Measurements from ENCODE around the gene PAPPA. TPM values are rescaled to one million over a fixed set of nuclear protein-coding genes. Genes with fewer than 3 reads are reported as not detected.

The PAPPA gene
- total RNA-seq, 1 donor from 2014 or later = 1.3 TPM

DNA sequence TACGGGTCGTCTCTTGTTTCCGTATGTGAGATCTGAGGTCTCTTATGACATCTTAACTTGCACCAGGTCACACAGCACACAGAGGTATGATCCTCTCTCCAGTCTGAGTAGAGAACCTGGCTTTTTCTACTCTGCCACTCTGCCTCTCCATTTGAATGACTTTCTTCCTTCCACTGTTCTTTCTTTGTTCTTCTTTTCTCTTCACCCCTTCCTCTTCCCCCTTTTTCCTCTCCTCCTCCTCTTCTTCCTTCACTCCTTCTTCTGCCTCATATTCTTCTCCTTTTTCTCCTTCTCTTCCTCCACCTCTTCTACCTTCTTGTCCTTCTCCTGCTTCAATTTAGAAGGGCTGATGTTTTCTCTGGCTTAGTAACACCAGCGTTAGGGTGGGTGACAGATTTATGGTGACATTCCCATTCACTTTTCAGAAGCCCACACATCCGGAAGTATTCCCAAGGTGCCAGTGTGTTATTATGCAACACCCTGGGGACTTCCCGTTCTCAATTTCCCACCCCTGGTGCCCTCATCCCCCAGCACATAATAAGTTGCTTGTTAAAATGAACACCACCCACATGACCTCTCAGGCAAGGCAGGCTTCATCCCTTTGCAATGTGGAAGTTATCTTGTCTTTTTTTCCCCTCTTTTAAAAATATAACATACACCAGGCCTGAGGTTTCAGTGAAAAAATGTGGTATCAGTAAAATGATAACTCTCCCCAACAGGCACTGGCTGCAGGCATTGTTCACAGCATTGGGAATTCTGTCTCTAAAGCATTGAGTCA, 122.0 kb downstream of the PAPPA start:
- no peaks in the 10 kb centered on the region for H3K27me3 ChIP-seq (ENCODE audit: control insufficient read depth, insufficient read depth, low read length)
- FAIRE-seq (no peak), DNase-seq (ENCODE audit: low read depth) (no peak)
- no peaks in the 10 kb centered on the region for H3K36me3 ChIP-seq (ENCODE audit: control insufficient read depth, insufficient read depth, low read length)
- no peak overlapping the region for H3K4me3 ChIP-seq (ENCODE audit: low read depth, low read length)
- TF ChIP-seq, protein P1, sequence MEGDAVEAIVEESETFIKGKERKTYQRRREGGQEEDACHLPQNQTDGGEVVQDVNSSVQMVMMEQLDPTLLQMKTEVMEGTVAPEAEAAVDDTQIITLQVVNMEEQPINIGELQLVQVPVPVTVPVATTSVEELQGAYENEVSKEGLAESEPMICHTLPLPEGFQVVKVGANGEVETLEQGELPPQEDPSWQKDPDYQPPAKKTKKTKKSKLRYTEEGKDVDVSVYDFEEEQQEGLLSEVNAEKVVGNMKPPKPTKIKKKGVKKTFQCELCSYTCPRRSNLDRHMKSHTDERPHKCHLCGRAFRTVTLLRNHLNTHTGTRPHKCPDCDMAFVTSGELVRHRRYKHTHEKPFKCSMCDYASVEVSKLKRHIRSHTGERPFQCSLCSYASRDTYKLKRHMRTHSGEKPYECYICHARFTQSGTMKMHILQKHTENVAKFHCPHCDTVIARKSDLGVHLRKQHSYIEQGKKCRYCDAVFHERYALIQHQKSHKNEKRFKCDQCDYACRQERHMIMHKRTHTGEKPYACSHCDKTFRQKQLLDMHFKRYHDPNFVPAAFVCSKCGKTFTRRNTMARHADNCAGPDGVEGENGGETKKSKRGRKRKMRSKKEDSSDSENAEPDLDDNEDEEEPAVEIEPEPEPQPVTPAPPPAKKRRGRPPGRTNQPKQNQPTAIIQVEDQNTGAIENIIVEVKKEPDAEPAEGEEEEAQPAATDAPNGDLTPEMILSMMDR (IDR thresholded peaks at IDR 0.05; ENCODE audit: insufficient read depth, low read length, severe bottlenecking) = no peak

DNA sequence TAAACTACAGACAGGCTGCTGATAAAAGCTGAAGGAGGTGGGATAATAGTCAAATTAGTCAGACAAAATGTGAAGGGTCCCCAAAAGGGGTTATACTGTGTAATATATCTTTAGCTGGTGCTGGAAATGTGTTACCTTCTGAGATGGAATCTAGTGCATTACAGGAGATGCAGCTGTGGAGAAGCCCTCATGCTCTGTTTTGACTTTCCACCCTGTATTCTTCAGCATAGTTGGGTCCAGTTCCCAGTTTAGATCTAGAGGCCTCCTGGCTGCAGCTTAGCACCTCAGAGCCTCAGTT, 122.6 kb downstream of the PAPPA start:
- Histone ChIP-seq H3K36me3 (ENCODE audit: control insufficient read depth, insufficient read depth, low read length) (no peaks in the 10 kb centered on the region), H3K4me3 (ENCODE audit: low read depth, low read length) (no peak overlapping the region), H3K27me3 (ENCODE audit: control insufficient read depth, insufficient read depth, low read length) (no peaks in the 10 kb centered on the region)
- DNase-seq (ENCODE audit: low read depth) (no peak), FAIRE-seq (no peak)
- TF ChIP-seq, protein P1 (IDR thresholded peaks at IDR 0.05; ENCODE audit: insufficient read depth, low read length, severe bottlenecking) = no peak

DNA sequence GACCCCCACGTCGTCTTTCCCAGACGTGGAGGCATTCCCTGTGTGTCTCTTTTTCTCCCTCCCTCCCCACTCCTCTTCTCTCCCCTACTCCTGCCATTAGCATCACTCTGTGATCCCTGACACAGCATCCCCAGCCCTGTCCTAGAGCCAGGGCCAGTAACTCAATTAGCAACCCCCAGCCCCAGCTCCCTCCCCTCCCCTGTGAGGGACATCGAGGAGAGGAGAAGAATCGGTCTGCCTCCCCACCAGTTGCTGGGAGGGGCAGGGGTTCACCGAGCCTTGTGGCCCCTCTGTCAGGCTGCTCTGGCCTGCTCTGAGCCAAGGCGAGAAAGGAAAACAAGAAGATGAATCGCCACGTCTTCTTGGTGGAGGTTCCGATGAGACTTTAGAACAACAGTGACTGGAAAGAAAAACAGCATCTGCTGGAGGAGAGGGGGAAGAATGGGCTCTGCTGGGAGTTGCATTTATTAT, 123.1 kb downstream of the PAPPA start:
- H3K27me3 ChIP-seq (ENCODE audit: control insufficient read depth, insufficient read depth, low read length) = no peaks in the 10 kb centered on the region
- FAIRE-seq (no peak), DNase-seq (ENCODE audit: low read depth) (no peak)
- H3K4me3 ChIP-seq (ENCODE audit: low read depth, low read length) = no peak overlapping the region
- no peaks in the 10 kb centered on the region for H3K36me3 ChIP-seq (ENCODE audit: control insufficient read depth, insufficient read depth, low read length)
- TF ChIP-seq, protein P1 (IDR thresholded peaks at IDR 0.05; ENCODE audit: insufficient read depth, low read length, severe bottlenecking) = no peak

DNA sequence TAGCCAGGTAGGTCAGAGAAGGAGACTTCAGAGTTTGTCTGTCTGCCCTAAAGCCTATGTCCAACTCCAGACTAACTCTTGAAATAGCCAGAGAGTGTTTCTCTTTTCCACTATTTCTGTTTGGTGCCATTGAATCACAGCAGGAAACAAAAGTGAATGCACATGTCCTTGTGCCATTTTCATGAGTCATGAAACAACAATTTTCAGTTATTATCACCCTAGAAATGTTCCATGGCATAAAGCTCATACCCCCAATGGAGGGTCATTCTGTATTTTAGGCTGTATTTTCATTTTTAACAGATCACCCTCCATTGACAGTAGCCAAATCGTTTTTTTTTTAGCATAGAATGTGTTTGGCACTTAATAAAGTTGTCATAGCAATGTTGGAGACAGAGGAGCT, 124.7 kb downstream of the PAPPA start:
- H3K27me3 ChIP-seq (ENCODE audit: control insufficient read depth, insufficient read depth, low read length) = no peaks in the 10 kb centered on the region
- DNase-seq (ENCODE audit: low read depth) = no peak
- no peak overlapping the region for H3K4me3 ChIP-seq (ENCODE audit: low read depth, low read length)
- TF ChIP-seq, protein P1 (IDR thresholded peaks at IDR 0.05; ENCODE audit: insufficient read depth, low read length, severe bottlenecking) = no peak
- FAIRE-seq = no peak
- no peaks in the 10 kb centered on the region for H3K36me3 ChIP-seq (ENCODE audit: control insufficient read depth, insufficient read depth, low read length)

DNA sequence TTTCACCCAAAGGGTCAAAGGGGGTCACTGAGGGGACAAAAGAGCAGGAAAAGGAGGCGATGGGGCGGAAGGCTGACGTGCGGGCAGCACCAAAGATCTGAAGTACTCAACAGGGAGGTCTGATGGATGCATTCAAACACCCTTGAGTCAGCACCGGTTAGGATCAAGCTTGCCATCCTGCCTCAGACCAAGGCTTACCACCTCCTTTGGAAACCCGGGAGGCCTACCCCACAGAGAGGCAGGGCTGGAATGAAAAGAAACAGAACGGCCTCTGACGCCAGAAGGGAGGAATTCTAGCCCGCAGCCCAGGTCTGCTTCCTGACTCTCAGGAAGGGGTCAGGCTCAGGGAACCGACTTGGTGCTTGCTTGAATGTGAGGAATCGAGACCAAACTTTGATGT, 125.6 kb downstream of the PAPPA start:
- Histone ChIP-seq H3K4me3 (ENCODE audit: low read depth, low read length) (no peak overlapping the region), H3K27me3 (ENCODE audit: control insufficient read depth, insufficient read depth, low read length) (no peaks in the 10 kb centered on the region), H3K36me3 (ENCODE audit: control insufficient read depth, insufficient read depth, low read length) (no peaks in the 10 kb centered on the region)
- TF ChIP-seq, protein P1 (IDR thresholded peaks at IDR 0.05; ENCODE audit: insufficient read depth, low read length, severe bottlenecking) = no peak
- DNase-seq (ENCODE audit: low read depth) (no peak), FAIRE-seq (no peak)

DNA sequence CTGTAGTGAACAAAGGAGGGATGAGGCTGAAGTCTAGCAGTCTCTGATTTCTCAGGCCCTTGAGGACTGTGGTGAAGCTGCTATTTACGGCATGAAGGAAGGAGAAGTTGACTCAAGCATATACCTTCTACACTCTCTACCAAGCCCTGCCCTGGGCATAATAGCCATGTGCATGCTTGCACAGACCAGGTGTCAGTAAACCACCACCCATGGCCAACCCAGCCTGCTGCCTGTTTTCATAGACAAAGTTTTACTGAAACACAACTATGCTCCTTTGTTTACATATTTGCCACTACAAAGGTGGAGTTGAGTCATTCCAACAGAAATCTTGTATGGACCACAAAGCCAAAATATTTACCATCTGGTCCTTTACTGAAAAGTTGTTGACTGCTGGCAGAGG, 126.9 kb downstream of the PAPPA start:
- FAIRE-seq = no peak
- Histone ChIP-seq H3K4me3 (ENCODE audit: low read depth, low read length) (no peak overlapping the region), H3K27me3 (ENCODE audit: control insufficient read depth, insufficient read depth, low read length) (no peaks in the 10 kb centered on the region), H3K36me3 (ENCODE audit: control insufficient read depth, insufficient read depth, low read length) (no peaks in the 10 kb centered on the region)
- DNase-seq (ENCODE audit: low read depth) = peak; percentile 59
- TF ChIP-seq, protein P1 (IDR thresholded peaks at IDR 0.05; ENCODE audit: insufficient read depth, low read length, severe bottlenecking) = no peak
